Dedifferentiated amniotic fluid mesenchymal stem cell (primary cell): Measurements from ENCODE around the gene TFAP2A.

ENCODE experiments used
- DNase-seq: peaks from one replicate; pipeline ENCODE4 v3.0.0-alpha.2; 2016; ENCODE audit errors: extremely low spot score

Gene TFAP2A

GRCh38 chr6:10414756-10415616, at the start of gene TFAP2A:
Gene TFAP2A, minus strand, starts transcription at chr6:10415074. Its CDS starts 83 bp downstream, at chr6:10414991.
- peak; percentile 73 for DNase-seq

GRCh38 chr6:10463491-10464481, 48.9 kb upstream of the TFAP2A start:
- DNase-seq: no peak

DNA sequence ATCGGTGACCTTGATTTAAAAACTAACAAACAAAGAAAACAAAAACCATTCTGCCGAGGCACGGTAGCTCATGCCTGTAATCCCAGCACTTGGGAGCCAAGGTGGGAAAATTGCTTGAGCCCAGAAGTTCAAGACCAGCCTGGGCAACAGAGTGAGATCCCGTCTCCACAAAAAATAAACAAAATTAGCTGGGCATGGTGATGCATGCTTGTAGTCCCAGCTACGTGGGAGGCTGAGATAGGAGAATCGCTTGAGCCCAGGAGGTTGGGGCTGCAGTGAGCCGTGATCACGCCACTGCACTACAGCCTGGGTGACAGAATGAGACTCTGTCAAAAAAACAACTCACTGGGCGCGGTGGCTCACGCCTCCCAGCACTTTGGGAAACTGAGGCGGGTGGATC, 48.2 kb upstream of the TFAP2A start:
- DNase-seq: no peak

DNA sequence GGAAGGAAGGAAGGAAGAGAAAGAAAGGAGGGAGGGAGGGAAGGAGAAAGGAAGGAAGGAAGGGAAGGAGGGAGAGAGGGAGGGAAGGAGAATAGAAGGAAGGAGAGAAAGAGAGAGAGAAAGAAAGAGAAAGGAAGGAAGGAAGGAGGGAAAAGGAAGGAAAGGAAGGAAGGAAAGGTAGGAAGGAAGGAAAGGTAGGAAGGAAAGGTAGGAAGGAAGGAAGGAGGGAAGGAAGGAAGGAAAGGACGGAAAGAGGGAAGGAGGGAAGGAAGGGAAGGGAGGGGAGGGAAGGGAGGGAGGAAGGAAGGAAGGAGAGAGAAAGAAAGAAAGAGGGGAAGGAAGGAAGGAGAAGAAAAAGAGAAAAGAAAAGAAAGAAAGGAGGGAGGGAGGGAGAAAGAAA, 47.0 kb upstream of the TFAP2A start:
- no peak for DNase-seq

DNA sequence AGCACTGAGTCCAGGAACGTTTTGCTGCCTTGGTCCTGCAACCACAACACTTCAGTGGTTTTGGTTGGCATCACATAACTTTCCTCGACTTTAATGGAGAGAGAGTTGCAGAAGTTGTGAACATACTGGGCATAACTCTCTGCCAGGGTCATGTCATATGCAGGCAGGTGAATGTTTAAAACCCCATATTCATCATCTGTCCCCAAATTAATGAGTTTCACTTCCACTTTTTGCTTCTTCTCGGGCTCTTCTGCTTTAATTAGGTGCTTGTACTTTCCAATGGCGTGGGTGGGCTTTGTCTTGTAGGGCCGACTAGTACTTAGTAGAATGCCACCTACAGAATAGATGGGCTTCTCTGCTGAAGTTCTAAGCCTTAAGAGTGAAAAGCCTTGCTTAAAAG, 45.2 kb upstream of the TFAP2A start:
- no peak for DNase-seq

DNA sequence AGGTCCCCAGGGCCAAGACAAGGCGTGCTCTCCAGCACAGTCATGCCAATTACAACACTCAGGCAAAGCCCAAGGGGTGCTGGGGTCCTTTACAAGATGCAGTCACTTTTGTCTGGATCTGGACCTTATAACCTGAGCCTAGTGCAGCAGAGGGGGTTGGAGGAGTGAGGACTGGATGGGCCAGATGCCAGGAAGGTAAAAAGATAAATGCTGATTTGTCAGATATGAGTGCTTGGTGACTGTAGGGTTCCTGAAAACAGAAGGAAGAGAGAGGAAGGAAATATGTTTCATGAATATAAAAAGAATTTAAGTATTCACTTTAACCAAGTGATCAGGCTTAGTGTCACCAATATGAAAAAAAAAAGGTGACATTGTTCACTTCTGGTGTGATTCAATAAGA, 43.4 kb upstream of the TFAP2A start:
- no peak for DNase-seq

DNA sequence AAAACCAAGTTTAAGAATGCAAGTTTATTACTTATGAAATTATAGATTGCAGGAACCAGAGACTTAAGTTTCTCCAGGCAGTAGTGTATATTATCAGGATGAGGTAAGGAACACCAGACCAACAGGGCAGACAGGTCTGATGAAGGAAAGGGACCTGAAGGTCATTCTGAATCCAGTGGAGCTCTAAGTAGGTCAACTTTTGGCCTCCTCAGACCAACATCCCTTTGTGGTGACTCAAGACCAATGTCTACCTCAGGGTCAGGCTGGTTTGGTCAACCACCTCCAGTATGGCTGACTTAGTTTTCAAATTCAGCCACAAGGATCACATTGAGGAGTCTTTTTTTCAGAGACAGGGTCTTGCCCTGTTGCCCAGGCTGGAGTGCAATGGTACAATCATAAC, 38.7 kb upstream of the TFAP2A start:
- DNase-seq: no peak

DNA sequence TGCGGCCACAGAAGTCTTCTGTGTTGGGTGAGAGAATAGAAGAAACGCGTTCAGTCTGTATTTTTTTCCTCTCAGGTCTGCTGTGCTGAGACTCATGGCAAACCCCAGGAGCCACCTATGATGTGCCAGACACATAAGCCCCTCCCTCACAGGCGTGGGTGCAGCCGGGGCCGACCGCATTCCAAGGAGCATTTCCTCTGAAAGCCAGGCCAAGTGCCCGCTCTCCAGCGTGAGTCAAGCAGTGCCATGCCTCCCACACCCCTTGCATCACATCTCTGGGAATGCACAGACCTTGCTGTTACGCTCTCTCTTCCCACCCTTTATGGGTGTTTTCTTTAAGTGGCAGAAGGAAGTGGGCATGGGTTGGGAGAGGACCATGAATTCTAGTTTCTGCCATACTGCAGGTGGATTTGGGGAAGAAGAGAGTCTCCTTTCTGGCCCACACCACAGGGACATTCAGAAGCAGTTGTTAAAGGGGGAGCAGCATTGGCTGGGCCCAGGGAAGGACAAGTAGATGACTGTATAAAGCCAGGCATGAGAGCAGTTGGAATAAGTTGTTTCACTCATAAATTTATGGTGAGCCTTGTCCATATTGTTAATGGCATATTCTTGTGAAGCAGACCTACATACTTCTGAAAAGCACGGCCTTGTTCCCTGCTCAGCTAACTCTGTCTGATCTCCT, 37.1 kb upstream of the TFAP2A start:
- DNase-seq: peak; percentile 79

GRCh38 chr6:10451394-10451793, 36.5 kb upstream of the TFAP2A start:
- DNase-seq: no peak

DNA sequence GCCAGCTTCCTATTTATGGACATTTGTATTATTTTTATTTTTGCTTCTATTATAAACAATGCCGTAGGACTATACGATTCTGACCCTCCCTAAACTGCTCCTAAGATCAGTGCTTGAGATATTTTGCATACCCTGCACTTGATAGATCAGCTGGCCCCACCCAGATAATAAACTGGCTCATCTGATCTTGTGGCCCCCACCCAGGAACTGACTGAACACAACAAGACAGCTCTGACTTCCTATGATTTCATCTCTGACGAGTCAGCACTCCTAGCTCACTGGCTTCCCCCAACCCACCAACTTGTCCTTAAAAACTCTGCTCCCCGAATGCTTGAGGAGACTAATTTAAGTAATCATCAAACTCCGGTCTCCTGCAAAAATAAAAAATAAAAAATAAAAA, 34.9 kb upstream of the TFAP2A start:
- DNase-seq: no peak

- no peak for DNase-seq
Observed at GRCh38 chr6:10448096-10448495, 33.2 kb upstream of the TFAP2A start.

DNA sequence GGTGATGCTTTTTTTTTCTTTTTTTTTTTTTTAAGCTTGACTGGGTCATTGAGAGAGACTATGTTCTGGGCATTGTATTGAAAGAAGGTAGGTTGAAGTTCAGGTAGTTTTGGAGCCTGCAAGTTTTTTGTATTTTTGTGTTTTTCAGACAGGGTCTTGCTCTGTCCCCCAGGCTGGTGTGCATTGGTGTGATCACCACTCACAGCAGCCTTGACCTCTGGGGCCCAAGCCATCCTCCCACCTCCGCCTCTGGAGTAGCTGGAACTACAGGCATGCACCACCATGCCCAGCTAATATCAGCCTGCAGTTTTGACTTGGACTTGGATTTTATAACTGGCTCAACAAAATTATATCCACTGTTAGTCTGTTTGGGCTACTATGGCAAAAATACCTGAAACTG, 31.7 kb upstream of the TFAP2A start:
- no peak for DNase-seq

- no peak for DNase-seq
Observed at GRCh38 chr6:10441655-10442009, 26.8 kb upstream of the TFAP2A start.

GRCh38 chr6:10441004-10441654, 26.3 kb upstream of the TFAP2A start:
- DNase-seq: peak; percentile 94

GRCh38 chr6:10437891-10438290, 23.0 kb upstream of the TFAP2A start:
- no peak for DNase-seq

GRCh38 chr6:10434235-10434634, 19.4 kb upstream of the TFAP2A start:
- DNase-seq: no peak

GRCh38 chr6:10433322-10433721, 18.4 kb upstream of the TFAP2A start:
- no peak for DNase-seq

GRCh38 chr6:10431423-10432164, 16.7 kb upstream of the TFAP2A start:
- no peak for DNase-seq

DNA sequence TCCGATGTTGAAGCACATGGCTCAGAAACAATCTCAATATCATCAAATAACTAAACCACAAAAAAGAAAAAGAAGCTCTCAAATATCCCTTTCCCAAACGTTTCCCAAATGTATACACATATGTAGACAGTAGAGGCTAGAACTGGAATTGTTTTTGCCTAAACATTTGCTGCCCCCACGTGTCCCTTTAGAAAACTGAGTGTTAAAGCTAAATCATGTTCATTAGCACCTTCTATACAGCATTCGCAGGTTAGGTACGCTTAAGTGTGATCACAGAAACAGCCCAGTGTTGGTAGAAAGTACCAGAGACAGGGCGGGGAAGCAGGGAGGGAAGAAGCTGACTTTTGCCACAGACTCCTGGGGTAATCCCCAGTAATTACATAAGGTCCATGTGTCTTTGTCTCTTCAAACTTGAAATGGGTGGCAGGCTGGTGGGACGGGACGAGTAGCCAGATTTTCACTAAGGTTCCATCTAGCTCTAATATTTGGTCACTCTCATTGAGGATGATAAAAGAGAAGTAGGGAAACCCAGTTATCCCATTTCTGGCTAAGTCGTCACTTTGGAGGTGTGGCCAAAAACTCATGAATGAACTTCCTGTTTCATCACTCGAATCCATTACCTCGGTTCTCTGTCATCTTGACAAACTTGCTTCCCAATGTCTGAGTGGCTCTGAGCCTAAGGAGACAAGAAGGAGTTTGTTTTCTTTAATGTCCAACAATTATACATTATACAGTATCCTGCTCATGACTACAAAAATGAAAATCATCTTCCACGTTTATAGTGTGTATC, 15.0 kb upstream of the TFAP2A start:
- DNase-seq: peak; percentile 47

GRCh38 chr6:10426781-10427279, 12.0 kb upstream of the TFAP2A start:
- no peak for DNase-seq
